Measurements from ENCODE around the gene APRT. TPM values are rescaled to one million over a fixed set of nuclear protein-coding genes. Genes with fewer than 3 reads are reported as not detected.

APRT gene
- total and polyA plus RNA-seq, 2 of the 8 experiments (the other 6 are each of a cell fraction or from before 2014, with no cell fraction given), result 221 to 267 TPM

DNA sequence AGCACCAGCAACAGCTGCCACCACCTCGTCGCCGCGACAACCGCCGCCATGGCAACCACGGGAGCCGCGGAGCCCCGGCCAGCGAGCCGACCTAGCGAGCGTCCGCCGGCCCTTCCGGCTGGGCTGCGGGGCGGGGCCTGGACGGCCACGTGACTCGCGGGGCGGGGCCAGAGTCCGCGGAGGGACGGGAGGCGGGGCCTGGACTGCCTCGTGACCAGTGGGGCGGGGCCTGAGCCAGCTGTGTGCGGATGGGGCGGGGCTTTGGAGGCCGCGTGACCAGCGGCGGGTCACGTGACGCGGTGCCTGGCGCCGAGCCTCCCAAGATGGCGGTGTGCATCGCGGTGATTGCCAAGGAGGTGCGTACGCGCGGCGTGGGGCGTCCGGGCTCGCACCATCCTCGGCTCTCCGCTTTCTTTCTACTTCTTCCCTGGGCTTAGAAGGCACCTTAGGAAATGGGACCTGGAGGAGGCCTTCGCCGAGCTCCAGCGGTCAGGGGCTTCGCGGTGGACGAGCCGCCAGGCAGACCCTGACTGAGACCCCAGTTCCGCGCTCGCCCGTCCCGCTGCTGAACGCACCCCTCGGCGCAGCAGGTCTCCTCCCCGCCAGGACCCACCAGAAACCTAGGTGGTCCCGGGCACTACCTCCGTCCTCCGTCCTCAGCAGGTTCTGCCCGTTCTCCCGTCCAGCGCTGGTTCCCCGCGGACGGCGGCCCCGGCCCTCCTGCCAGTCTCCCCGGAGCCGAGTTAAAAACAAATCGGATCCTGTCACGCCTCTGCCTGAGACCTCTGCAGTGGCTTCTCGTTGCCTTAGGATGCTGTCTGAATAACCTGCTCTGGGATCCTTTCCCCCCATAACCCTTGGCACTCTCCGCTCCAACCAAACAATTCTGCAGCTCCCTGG, 45.4 kb upstream of the APRT start, which contains the start of the genes GALNS and TRAPPC2L (continued):
- TF ChIP-seq SAP30 (IDR thresholded peaks at IDR 0.05; ENCODE audit: insufficient read depth, insufficient replicate concordance, low read length), result peak; percentile 40
- no peak for TF ChIP-seq RNF2 (IDR thresholded peaks at IDR 0.05; ENCODE audit: borderline replicate concordance, low read depth, low read length, missing control alignments, poor library complexity, severe bottlenecking)
- peak; percentile 72 for TF ChIP-seq CREB1 (IDR thresholded peaks at IDR 0.05)
- TF ChIP-seq PHF8 (conservative IDR thresholded peaks at IDR 0.05; ENCODE audit: low read depth, low read length), result peak; percentile 88
- TF ChIP-seq GTF2F1 (IDR thresholded peaks at IDR 0.05; ENCODE audit: borderline replicate concordance, low read depth, low read length), result peak; percentile 73; the same call in 1 of the 2 replicates
- peak; percentile 47 to 80; a peak in 2 of 4 replicates for TF ChIP-seq SIN3A (conservative IDR thresholded peaks at IDR 0.05 in 1 of 2, IDR thresholded peaks at IDR 0.05 in 1 of 2; ENCODE audit: low read depth in 1 of 2, low read length in 2 of 2)
- no peak for TF ChIP-seq KDM1A (IDR thresholded peaks at IDR 0.05; ENCODE audit: borderline replicate concordance, low read length)
- TF ChIP-seq HDAC6 (IDR thresholded peaks at IDR 0.05; ENCODE audit: low read depth, low read length), result no peak
- no peak for TF ChIP-seq ATF2 (IDR thresholded peaks at IDR 0.05; ENCODE audit: low read length)
- TF ChIP-seq RBBP5 (IDR thresholded peaks at IDR 0.05; ENCODE audit: borderline replicate concordance, low read depth, low read length), result 0 out of 2 replicates have a peak, but pooled peaks have one; percentile 35
- peak; percentile 97 for TF ChIP-seq YY1 (IDR thresholded peaks at IDR 0.05; ENCODE audit: low read depth, low read length)
- no peak for TF ChIP-seq TAF7 (optimal IDR thresholded peaks at IDR 0.05; ENCODE audit: borderline replicate concordance, low read depth, low read length)
- peak; percentile 85 for TF ChIP-seq MAX (IDR thresholded peaks at IDR 0.05)
- no peak for TF ChIP-seq BCL11A (IDR thresholded peaks at IDR 0.05; ENCODE audit: low read depth in 2 of 2, low read length in 2 of 2)
- TF ChIP-seq KDM4A (IDR thresholded peaks at IDR 0.05; ENCODE audit: low read depth, low read length, severe bottlenecking), result peak; percentile 64
- peak; percentile 99 for TF ChIP-seq ATF3 (IDR thresholded peaks at IDR 0.05; ENCODE audit: insufficient read depth, low read depth, low read length)
- peak; percentile 77 for TF ChIP-seq TBP (IDR thresholded peaks at IDR 0.05; ENCODE audit: low read depth, low read length)
- peak in 1 of 2 experiments; percentile 97; a peak in 2 of 4 replicates for TF ChIP-seq HDAC2 (IDR thresholded peaks at IDR 0.05; ENCODE audit: borderline replicate concordance in 1 of 2, low read depth in 2 of 2, low read length in 2 of 2)
- peak in 1 of 2 experiments; percentile 89; a peak in 2 of 3 replicates for TF ChIP-seq POLR2A (IDR thresholded peaks at IDR 0.05; ENCODE audit: control extremely low read depth in 1 of 2, low read depth in 2 of 2, low read length in 2 of 2)

Measured in H1 (cell line).